ENCODE measurements around the gene IGF1R.
"Not testable (repeated sequence)": the region's sequence is repeated elsewhere in the genome, so short reads cannot be mapped to it uniquely, and the experiment has no call there.

The IGF1R gene

GRCh38 chr15:98960555-98961050 is 312.3 kb downstream of the IGF1R start:
- DNase-seq (ENCODE audit: low read depth) = no peak

GRCh38 chr15:98963444-98963843 is 315.1 kb downstream of the IGF1R start:
- DNase-seq (ENCODE audit: low read depth) = no peak

- DNase-seq (ENCODE audit: low read depth) = no peak
Measured at GRCh38 chr15:98964466-98965133, 316.3 kb downstream of the IGF1R start.

GRCh38 chr15:98965134-98965491 is 316.8 kb downstream of the IGF1R start:
- DNase-seq (ENCODE audit: low read depth) = not testable (repeated sequence)

GRCh38 chr15:98965597-98965996 is 317.3 kb downstream of the IGF1R start:
- no peak for DNase-seq (ENCODE audit: low read depth)

GRCh38 chr15:98966091-98966787 is 317.9 kb downstream of the IGF1R start:
- no peak for DNase-seq (ENCODE audit: low read depth)

- DNase-seq (ENCODE audit: low read depth) = no peak
Measured at GRCh38 chr15:98967096-98967495, 318.8 kb downstream of the IGF1R start.

- DNase-seq (ENCODE audit: low read depth) = no peak
Measured at GRCh38 chr15:98967916-98968315, 319.6 kb downstream of the IGF1R start.

- DNase-seq (ENCODE audit: low read depth) = no peak
Measured at GRCh38 chr15:98968576-98968975, 320.2 kb downstream of the IGF1R start.

- no peak for DNase-seq (ENCODE audit: low read depth)
Measured at GRCh38 chr15:98969126-98969735, 320.9 kb downstream of the IGF1R start.

- DNase-seq (ENCODE audit: low read depth) = no peak
Measured at GRCh38 chr15:98970799-98971198, 322.5 kb downstream of the IGF1R start.

GRCh38 chr15:98976500-98976899 is 328.2 kb downstream of the IGF1R start:
- no peak for DNase-seq (ENCODE audit: low read depth)

- DNase-seq (ENCODE audit: low read depth) = no peak
Measured at GRCh38 chr15:98977441-98977840, 329.1 kb downstream of the IGF1R start.

GRCh38 chr15:98978153-98978552 is 329.8 kb downstream of the IGF1R start:
- no peak for DNase-seq (ENCODE audit: low read depth)

- DNase-seq (ENCODE audit: low read depth) = no peak
Measured at GRCh38 chr15:98980899-98981228, 332.5 kb downstream of the IGF1R start.

GRCh38 chr15:98981851-98982722 is 333.7 kb downstream of the IGF1R start:
- no peak for DNase-seq (ENCODE audit: low read depth)

- DNase-seq (ENCODE audit: low read depth) = no peak
Measured at GRCh38 chr15:98983334-98983733, 335.0 kb downstream of the IGF1R start.

GRCh38 chr15:98986281-98986680 is 337.9 kb downstream of the IGF1R start:
- DNase-seq (ENCODE audit: low read depth) = no peak

GRCh38 chr15:98994892-98995291 is 346.6 kb downstream of the IGF1R start:
- no peak for DNase-seq (ENCODE audit: low read depth)

- no peak for DNase-seq (ENCODE audit: low read depth)
Measured at GRCh38 chr15:98996169-98996568, 347.8 kb downstream of the IGF1R start.

GRCh38 chr15:98996624-98997023 is 348.3 kb downstream of the IGF1R start:
- DNase-seq (ENCODE audit: low read depth) = no peak

- no peak for DNase-seq (ENCODE audit: low read depth)
Measured at GRCh38 chr15:98997312-98997711, 349.0 kb downstream of the IGF1R start.
